DLD1 (cell line): ENCODE measurements around the gene SYPL1.

Source experiments
- in situ Hi-C: cut with HindIII; loops from 2 replicates; pipeline ENCODE4 v1.10.0; 2017; ENCODE audit warnings: low sequenced_read_pairs

SYPL1 gene

DNA sequence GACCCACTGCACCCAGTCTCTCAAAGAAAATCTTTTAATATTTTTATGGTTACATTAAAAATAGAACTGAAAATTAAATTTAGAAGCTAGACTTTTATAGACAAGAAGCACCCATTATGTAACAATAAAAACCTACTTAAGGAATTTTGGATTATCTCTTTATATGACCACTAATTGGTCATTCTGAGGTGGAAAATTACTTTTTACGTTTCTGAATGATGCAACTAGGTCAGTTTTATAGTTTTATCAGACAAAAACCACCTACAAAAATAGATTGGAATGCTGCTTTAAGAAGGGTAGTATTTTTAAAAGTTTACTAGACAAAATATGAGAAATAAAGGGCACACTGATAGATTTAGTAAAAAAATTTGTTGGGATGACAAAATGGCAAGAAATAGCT is 16.5 kb downstream of the SYPL1 start:
- in situ Hi-C loops, result no loop called here

DNA sequence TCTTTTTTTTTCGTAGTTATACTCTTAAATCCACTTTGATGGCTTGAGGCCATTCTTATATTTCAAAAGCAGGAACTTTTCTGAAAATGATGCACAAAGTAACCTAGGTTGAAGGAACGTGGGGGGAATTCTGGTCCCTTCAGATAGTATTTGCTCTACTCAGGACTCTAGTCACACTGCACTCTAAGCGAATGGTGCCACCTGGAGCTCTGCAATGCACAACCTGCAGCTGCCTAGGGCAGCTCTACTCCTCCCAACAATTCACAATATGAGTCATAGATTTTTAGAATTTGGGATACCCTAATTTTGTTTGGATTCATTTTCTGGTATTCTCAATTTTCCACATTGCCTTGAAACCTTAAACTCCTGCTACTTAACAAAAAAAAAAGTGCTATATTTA is 17.3 kb downstream of the SYPL1 start:
- in situ Hi-C loops, result no loop called here

DNA sequence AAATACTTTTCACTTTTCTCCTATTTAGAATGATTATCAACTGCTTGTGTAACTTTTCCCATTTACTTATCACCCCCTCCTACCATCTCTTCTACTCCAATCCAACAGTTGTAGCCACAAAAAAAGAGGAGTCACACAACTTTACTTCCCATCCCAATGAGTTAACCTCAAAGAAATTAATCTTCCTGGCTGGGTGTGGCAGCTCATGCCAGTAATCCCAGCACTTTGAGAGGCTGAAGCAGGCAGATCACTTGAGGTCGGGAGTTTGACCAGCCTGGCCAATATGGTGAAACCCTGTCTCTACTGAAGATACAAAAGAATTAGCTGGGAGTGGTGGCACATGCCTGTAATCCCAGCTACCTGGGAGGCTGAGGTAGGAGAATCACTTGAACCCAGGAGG is 19.9 kb downstream of the SYPL1 start:
- in situ Hi-C loops, result no loop called here

DNA sequence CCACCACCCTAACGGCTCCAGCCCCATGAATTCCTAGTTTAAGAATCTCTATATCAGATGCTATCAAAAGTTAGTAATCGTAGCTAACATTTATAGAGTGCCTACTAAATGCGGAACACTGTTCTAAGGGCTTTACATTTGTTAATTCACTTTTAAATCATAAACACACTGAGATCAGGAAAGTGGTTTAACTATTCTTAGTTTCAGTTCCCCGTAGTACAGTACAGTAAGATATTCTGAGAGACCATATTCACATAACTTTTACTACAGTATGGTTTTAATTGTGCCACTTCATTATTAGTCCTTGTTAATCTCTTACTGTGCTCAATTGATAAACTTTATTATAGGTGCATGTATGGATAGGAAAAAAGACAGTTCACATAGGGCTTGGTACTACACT is 22.5 kb downstream of the SYPL1 start:
- in situ Hi-C loops, result no loop called here

DNA sequence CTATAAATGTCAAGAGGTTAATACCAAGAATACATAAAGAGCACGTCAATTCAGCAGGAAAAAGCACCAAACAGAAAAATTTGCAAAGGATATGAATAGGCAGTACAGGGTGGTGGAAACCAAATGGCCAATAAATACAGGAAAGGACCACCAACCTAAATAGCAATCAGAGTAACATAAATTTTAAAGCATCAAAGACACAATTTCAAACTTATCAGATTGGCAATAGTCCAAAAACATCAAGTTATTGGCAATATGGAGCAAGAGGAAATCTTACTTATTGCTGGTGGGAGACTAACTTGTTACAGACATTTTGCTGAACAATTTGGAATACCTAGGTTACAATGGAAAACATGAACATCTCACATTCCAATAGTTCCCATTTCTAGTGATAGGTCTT is 24.1 kb downstream of the SYPL1 start:
- in situ Hi-C loops, result no loop called here

DNA sequence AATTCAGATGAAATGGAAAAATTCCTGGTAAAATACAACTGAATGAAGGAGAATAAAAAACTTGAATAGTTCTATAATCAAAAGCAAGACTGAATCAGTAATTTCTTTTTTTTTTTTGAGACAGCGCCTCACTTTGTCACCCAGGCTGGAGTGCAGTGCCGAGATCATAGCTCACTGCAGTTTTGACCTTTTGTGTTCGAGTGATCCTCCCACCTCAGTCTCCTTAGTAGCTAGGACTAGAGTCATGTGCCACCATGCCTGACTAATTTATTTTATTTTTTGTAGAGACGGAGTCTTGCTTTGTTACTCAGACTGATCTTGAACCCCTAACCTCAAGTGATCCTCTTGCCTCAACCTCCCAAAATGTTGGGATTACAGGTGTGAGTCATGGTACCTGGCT is 26.1 kb downstream of the SYPL1 start:
- in situ Hi-C loops, result no loop called here

DNA sequence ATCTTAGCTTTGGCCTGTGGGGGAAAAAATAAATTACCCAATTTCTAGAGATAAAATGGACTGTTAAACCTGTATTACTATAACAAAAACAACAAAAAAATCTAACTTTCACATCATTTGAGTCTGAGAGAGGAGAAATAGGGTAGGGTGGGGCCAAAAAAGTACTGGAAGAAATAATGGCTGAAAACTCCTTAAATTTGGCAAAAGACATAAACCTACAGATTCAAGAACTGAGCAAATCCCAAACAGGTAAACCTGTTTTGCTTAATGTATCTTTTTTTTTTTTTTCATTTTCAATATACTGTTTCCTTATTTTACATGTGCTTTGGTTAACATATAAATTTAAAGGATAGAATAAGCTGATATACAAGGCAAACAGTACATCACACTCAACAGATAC is 27.1 kb downstream of the SYPL1 start:
- in situ Hi-C loops, result no loop called here

DNA sequence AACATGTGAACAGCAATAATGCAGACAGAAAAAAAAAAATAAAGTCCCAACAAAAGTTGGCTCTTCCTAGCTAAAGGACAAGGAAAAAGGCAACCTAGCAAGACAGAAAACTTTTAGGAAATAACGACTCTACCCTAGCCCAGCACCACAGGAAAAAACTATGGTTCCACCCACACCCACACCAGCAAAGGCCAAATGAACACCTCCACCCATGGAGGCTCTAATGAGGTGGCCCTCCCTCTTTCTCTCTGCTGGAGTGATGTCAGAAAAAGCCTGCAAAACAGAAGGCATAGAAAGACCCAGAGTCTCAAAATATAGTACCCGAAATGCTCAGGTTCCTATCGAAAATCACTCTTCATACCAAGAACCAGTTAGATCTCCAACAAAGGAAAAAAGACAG is 28.4 kb downstream of the SYPL1 start:
- in situ Hi-C loops, result no loop called here

DNA sequence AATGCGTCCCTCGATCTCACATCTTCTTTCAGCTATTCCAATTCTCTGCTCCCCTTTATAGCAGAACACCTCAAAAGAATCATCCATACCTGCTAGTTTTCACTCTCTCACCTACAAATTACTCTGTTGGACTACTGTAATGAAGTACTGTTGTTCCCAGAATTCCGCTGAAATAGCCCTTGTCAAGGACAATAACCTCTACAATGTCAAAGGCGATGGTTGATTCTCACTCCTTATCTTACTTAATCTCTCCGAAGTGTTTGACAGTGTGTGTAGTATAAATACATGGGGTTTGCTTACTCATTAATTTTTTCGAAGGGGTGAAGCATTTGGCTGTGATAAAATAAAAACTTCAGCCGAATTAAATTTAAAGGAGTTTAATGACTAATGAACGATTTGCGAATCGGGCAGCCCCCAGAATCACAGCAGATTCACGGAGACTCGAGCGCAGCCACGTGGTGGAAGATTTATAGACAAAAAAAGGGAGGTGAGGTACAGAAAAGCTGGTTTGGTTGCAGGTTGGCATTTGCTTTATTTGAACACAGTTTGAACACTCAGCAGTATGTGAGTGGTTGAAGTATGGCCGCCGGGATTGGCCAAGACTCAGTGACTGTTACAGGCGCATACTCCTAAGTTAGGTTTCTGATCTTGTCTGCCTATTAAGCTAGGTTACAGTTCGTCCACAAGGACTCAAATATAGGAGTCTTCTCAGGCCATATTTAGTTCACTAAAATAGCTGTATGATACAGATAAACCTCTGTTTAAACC is 29.8 kb downstream of the SYPL1 start:
- in situ Hi-C loops, result no loop called here

DNA sequence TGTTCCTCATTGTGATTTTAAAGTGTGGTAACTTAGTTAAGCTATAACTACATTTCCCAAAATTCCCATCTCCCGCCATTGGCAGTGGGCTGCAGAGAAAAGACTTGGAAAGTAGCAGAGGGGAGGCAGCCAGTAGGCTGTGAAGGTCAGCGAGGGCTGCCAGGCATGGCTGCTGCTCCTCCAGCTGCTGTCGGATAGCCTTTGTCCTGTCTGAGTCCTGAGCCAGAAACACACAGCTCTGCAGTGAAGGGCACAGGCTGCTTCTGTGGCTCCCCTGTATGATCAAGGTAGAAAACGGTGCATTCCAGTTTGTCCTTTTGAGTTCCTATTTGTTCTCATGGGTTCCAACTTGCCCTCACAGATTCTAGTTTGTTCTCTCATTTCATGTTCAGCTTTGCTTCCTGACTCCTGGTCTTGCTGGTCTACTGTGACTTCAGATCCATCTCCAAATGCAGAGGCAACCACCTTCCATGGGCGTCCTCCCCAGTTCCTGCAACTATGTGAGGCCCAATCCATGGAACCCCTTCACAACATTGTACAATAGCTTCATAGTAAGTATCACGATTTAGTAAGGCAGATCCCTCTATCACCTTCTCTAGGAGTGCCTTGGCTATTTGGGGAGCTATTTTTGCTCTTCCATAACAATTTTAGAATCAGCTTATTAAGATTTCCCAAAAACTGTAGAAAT is 31.7 kb downstream of the SYPL1 start:
- in situ Hi-C loops, result no loop called here

DNA sequence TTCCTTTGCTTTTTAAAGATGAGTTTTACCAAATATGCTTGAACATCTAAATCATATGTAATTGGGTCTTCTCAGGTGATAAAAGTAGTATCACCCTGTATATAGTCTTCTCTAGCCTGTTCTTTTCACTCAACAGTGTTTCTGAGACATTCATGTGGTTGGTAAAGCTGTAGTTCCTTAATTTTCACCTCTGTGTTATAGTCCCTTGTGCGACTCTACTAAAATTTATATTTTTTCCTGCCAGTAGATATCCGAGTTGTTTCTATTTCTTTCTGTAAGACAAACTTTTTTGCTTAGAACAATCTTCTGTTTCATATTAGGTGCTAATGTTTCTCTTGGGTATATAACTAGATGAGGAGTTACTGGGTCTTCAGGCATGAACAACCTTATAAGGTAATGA is 35.6 kb downstream of the SYPL1 start:
- in situ Hi-C loops, result no loop called here

DNA sequence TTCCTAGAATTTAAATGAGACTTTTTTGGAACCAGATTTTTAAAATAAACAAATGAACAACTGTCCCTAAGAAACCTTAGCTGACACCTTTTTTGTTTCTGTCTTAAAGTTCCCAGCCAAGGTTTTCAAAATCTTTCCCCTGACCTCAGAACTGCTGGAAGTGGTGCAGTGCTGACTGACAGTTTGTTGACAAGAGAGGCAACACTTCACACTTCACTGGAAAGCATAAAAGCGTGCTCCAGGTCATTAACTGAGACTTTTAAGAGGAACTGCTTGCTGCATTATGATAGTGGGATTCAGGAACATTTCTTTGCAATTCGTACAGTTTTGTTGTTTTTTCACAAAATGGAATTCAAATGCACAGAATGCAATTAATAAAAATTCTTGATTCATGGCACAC is 36.2 kb downstream of the SYPL1 start:
- in situ Hi-C loops, result no loop called here

DNA sequence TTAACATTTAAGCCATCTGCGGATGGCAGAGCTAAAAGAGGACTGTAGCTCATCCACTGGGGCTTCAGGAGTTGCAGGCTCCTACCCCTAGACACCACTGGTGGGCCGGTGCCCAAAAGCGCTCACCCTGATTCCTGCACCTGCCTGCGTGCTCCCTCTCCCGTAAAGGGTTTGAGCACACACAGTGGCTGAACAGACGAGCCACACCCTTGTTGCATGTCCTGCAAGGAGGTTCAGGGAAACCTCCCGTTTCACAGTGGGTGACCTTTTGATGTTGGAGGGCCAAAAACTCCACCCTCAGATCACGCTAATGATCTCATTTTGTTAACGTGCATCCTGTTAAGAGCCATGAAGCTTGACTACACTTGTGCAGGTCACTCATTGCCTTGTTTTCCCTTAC is 37.9 kb downstream of the SYPL1 start:
- in situ Hi-C loops, result no loop called here

DNA sequence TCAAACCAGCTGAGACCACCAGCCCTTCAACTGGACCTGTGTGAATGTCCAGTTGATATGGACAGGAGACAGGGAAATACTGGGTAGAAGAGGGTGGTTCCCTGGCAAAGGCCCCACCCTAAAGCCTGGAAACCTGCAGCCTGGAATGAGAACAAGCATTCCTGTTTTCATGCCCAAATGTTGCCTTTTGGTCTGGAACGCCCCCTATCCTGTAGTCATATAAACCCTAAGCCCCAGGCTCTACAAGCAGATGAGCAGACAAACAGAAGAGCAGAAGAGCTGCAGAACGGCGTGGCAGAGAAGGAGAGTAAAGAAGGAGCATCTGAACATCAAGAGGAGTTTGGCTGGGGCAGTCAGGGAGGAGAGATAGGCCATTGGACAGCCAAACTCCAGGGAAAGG is 38.4 kb downstream of the SYPL1 start:
- in situ Hi-C loops, result no loop called here

DNA sequence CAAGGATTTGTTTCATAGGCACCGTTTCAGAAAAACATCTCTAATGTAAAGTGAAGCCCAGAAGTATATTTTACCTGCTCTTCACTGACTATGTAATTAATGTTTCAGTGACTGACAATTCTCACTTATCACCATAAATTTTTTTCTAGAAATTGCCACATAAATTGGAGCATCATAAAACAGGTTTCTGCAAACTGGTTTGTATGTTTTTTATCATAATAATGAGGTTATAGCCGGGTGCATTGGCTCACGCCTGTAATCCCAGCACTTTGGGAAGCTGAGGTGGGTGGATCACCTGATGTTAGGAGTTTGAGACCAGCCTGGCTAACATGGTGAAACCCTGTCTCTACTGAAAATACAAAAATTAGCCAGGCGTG is 39.4 kb downstream of the SYPL1 start:
- in situ Hi-C loops, result no loop called here

DNA sequence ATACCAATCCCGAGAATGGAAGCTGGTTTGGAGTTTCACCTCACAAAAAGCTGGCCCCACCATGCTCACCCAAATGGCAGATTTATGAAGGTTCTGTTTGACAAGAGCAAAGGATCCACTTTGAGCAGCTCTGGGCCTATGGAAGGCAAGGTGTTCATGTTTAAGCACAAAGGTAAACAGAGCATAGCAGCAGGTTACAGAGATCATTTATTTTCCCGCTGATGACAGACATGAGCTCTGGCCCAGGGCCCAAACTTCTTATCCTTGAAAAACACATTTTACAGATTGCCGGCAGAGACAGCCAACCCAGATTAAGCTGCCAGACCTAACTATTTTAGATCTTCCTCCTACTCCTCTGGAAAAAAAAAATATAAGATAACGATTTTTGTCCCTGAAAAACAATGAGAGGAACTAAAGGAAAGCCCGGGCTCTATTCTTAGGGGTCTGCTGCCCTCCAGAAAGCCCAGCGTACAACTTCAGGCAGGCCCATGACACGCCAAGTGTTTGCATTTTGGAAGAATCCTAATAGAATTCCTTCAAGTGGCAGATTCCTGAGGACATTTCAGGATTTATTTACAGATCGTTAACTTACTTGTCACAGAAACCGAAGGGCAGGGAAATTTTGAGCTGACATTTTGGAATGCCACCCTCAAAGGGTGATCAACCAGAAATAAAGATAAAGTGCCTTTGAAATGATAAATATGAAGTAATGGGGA is 40.0 kb downstream of the SYPL1 start:
- in situ Hi-C loops, result no loop called here

DNA sequence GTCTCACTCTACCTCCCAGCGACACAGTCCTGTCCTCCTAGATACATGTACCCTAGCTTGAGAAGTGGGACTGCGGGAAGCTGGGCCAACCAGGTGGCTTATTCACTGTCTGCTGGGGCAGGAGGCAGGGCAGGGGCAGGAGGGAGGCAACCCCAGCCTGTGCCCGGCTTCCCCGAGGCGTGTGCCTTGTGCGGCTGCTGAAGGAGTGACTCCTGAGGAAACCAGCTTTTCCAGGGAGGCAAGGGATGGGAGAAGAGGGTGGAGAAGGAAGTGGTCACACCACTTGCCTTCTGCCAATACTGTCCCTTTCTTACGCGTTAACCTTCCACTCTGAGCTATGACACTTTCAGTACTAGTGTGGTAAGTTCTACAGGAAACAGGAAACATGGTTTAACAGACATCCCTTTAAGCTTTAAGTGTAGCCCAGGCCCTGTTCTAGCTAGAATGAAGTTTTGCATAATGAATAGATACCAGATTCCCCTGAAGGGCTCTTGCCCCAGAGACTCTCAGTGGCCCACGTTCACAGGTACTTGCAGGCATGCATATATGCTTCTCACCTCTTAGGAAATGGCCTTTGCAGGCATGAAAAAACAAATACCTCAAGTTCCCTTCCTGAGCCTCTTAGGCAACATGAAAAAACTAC is 40.6 kb downstream of the SYPL1 start:
- in situ Hi-C loops, result no loop called here

DNA sequence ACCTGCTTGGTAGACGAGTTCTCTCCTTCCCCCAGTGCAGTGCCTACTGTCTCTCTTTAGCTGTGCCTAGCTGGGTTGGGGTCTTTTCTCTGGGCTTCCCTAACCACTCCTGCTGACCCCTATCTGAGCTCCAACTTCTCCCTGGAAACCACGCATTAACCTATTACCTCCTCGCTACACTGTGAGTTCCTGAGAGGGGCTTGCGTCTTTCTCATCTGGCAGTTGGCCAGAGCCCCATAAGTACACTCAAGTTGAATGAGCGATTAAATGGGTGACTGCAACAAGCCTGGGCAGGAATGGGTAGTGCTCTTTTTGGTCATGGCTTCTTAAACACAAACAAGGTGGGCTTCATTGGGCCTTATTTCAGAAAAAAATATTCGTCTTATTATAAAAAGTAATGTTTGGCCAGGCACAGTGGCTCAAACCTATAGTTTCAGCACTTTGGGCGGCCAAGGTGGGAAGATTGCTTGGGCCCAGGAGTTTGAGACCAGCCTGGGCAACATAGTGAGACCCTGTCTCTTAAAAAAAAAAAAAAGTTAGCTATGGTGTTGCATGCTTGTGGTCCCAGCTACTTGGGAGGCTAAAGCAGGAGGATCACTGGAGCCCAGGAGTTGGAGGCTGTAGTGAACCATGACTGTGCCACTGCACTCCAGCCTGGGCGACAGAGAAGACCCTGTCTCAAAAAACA is 41.4 kb downstream of the SYPL1 start:
- in situ Hi-C loops, result no loop called here

DNA sequence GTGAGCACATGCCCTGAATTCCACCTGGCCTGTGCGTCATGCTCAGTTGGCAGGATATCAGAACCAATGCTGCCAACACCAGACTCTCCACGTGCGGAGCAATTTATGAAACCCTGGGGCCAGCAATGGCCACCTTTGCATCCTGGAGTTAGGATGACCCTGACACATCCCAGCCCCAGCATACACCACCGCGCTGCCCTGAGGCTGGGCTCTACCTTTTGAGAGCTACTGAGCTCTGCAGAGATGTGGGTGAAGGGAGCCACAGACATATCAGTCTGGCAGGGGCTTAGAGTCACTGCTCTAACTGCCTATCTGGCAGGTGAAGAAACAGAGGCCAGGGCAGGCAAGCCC is 41.9 kb downstream of the SYPL1 start:
- in situ Hi-C loops, result no loop called here

DNA sequence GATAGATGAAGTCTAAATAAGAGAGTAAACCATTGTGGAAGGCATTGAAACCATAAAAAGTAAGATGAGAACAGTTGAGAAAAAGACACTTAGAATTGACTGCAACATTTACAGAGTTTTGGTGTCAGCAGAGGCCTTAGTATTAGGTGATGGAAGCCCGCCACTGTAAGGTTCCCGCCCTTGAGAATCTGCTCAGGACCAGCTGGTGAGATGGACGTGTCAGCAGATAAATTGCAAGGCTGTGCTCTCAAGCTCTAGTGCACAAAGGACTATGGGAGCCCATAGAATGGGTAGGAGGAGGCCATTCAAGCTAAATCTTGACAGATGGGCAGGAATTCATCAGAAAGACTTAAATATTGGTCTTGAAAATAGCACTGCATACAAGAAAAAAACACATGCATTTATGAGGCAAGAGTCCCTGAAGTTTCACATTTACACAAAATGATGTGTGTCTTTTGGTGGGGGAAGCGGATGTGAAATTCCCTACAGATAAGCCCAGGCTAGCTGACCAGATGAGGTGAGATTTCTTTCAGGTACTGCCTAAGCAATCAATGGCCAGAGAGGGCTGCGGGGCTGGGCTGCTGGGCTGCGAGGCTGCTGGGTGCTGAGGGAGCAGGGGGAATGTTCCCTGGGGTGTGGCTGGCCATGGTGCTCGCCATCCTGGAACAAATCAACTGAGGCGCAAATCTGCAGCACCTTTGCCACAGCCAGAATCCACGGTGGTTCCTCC is 42.5 kb downstream of the SYPL1 start:
- in situ Hi-C loops, result loop anchor here (10.0 kb wide), 1 partner anchor 85 kb away; no protein-coding TSS in a partner anchor
